ENCODE measurements around the gene R3HDM2.

- TF ChIP-seq, protein P1, sequence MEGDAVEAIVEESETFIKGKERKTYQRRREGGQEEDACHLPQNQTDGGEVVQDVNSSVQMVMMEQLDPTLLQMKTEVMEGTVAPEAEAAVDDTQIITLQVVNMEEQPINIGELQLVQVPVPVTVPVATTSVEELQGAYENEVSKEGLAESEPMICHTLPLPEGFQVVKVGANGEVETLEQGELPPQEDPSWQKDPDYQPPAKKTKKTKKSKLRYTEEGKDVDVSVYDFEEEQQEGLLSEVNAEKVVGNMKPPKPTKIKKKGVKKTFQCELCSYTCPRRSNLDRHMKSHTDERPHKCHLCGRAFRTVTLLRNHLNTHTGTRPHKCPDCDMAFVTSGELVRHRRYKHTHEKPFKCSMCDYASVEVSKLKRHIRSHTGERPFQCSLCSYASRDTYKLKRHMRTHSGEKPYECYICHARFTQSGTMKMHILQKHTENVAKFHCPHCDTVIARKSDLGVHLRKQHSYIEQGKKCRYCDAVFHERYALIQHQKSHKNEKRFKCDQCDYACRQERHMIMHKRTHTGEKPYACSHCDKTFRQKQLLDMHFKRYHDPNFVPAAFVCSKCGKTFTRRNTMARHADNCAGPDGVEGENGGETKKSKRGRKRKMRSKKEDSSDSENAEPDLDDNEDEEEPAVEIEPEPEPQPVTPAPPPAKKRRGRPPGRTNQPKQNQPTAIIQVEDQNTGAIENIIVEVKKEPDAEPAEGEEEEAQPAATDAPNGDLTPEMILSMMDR (IDR thresholded peaks at IDR 0.05; ENCODE audit: insufficient read depth, low read depth, low read length) = no peak
- TF ChIP-seq EZH2 (IDR thresholded peaks at IDR 0.05; ENCODE audit: insufficient read depth, low read length) = no peak
Measured at GRCh38 chr12:57430112-57430930, 522 bp downstream of the R3HDM2 start.

Measured in astrocyte (in vitro differentiated cells and primary cell).